ENCODE data around the gene ZNF804B. TPM values are rescaled to one million over a fixed set of nuclear protein-coding genes. Genes with fewer than 3 reads are reported as not detected.

ZNF804B gene
- total RNA-seq, 1 donor from 2014 or later: not detected

DNA sequence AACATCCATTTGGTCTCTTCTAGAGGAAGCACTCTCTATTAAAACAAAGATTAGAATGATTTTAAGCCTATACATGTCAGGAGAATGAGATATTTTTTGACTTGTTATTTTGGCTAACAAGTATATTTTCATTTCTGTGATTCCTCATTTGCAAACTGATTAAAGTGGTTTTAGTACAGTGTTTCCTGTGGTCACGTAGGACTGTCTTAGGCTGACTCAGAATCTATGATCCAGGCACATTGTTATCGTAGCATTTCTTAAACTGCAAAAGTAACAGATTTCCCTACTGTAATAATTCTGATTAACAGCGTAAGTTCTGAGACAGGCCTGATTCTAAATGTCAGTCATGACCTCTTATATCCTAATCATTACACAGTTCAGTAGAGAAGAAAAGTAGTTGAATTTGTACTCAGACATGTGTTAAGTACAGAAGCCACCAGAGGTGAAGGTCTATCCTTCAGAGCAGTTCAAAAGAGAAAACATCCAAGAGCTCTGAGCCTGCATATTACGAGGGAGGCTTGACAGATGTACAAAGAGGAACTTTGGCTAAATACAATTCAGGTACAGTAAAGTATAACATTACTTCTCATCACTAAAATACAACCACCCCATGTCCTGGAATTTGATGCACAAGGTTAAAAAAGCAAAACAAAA, 160.1 kb downstream of the ZNF804B start:
- TF ChIP-seq, protein P1, sequence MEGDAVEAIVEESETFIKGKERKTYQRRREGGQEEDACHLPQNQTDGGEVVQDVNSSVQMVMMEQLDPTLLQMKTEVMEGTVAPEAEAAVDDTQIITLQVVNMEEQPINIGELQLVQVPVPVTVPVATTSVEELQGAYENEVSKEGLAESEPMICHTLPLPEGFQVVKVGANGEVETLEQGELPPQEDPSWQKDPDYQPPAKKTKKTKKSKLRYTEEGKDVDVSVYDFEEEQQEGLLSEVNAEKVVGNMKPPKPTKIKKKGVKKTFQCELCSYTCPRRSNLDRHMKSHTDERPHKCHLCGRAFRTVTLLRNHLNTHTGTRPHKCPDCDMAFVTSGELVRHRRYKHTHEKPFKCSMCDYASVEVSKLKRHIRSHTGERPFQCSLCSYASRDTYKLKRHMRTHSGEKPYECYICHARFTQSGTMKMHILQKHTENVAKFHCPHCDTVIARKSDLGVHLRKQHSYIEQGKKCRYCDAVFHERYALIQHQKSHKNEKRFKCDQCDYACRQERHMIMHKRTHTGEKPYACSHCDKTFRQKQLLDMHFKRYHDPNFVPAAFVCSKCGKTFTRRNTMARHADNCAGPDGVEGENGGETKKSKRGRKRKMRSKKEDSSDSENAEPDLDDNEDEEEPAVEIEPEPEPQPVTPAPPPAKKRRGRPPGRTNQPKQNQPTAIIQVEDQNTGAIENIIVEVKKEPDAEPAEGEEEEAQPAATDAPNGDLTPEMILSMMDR (IDR thresholded peaks at IDR 0.05): no peak
- DNase-seq (ENCODE audit: extremely low spot score, unreplicated experiment): no peak
- Mint-ChIP-seq H3K27me3 (ENCODE audit: unreplicated experiment) (no peaks in the 10 kb centered on the region), H3K4me1 (ENCODE audit: unreplicated experiment) (no peaks in the 10 kb centered on the region), H3K36me3 (ENCODE audit: unreplicated experiment) (no peaks in the 10 kb centered on the region), H3K4me3 (ENCODE audit: unreplicated experiment) (no peak overlapping the region), H3K9me3 (ENCODE audit: unreplicated experiment) (no peaks in the 10 kb centered on the region), H3K27ac (ENCODE audit: unreplicated experiment) (no peak overlapping the region)

DNA sequence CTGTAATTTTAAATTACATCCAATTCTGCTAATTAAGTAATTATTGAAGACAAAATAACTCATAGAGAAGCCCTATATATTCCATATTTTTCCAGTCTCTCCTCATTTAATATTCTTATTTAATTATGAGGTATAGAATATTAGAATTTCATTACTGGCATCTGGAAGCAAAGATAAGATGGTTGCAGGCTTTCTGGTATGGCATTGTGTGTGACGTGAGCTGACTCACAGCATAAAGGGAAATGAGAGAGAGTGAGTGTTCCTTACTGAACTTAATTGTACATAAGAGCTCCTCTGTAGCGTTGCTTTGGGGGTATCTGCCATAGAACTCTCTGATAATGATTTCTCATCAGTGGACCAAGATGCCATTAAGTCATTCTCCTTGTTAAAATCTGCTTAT, 163.4 kb downstream of the ZNF804B start:
- DNase-seq (ENCODE audit: extremely low spot score, unreplicated experiment): no peak
- no peak overlapping the region for H3K4me3 Mint-ChIP-seq (ENCODE audit: unreplicated experiment)
- TF ChIP-seq, protein P1 (IDR thresholded peaks at IDR 0.05): no peak
- no peaks in the 10 kb centered on the region for H3K36me3 Mint-ChIP-seq (ENCODE audit: unreplicated experiment)
- no peak overlapping the region for H3K27ac Mint-ChIP-seq (ENCODE audit: unreplicated experiment)
- H3K9me3 Mint-ChIP-seq (ENCODE audit: unreplicated experiment): no peaks in the 10 kb centered on the region
- no peaks in the 10 kb centered on the region for H3K4me1 Mint-ChIP-seq (ENCODE audit: unreplicated experiment)
- no peaks in the 10 kb centered on the region for H3K27me3 Mint-ChIP-seq (ENCODE audit: unreplicated experiment)

DNA sequence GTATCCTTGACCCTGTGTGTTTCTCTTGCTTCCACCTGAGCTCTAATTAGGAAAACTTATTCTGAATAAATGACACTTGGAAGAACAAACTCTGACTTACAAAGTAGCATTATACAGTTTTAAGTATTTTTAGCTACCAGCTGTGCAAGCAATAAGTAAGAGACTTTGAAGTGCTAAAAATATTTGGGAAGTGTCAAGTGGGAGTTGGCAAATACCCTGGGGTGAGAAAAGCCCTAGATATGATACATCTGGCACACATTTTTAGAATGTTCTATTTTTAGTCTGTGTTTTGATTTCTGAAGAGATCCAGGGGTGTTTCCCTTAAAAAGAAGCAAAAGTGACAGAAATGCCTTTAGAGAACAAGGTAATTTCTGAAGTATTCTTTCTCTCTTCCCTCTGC, 168.8 kb downstream of the ZNF804B start:
- no peak for DNase-seq (ENCODE audit: extremely low spot score, unreplicated experiment)
- no peak overlapping the region for H3K4me3 Mint-ChIP-seq (ENCODE audit: unreplicated experiment)
- no peak overlapping the region for H3K27ac Mint-ChIP-seq (ENCODE audit: unreplicated experiment)
- H3K4me1 Mint-ChIP-seq (ENCODE audit: unreplicated experiment): no peaks in the 10 kb centered on the region
- TF ChIP-seq, protein P1 (IDR thresholded peaks at IDR 0.05): no peak
- H3K9me3 Mint-ChIP-seq (ENCODE audit: unreplicated experiment): no peaks in the 10 kb centered on the region
- H3K27me3 Mint-ChIP-seq (ENCODE audit: unreplicated experiment): no peaks in the 10 kb centered on the region
- H3K36me3 Mint-ChIP-seq (ENCODE audit: unreplicated experiment): no peaks in the 10 kb centered on the region

DNA sequence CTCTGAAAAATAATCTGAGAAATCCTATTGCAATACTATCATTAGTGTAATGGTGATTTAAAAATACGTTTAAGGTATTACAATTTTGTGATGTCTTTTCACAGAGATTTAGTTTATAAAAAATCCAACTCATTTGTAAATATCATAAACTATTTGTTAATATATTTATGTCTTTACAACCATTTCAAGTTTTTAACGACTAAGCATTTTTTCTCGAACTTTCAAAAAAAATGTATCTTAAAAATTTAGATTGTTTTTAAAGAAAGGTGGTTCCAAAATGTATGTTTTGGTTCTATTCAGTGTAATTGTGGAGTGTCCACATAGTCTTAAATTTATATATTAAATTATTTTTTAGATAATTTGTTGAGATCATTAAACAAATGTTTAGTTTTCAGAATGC, 170.2 kb downstream of the ZNF804B start:
- Mint-ChIP-seq H3K27me3 (ENCODE audit: unreplicated experiment) (no peaks in the 10 kb centered on the region), H3K27ac (ENCODE audit: unreplicated experiment) (no peak overlapping the region), H3K4me1 (ENCODE audit: unreplicated experiment) (no peaks in the 10 kb centered on the region), H3K36me3 (ENCODE audit: unreplicated experiment) (no peaks in the 10 kb centered on the region), H3K4me3 (ENCODE audit: unreplicated experiment) (no peak overlapping the region), H3K9me3 (ENCODE audit: unreplicated experiment) (peaks cover 9% of the 10 kb centered on the region)
- TF ChIP-seq, protein P1 (IDR thresholded peaks at IDR 0.05): no peak
- no peak for DNase-seq (ENCODE audit: extremely low spot score, unreplicated experiment)

DNA sequence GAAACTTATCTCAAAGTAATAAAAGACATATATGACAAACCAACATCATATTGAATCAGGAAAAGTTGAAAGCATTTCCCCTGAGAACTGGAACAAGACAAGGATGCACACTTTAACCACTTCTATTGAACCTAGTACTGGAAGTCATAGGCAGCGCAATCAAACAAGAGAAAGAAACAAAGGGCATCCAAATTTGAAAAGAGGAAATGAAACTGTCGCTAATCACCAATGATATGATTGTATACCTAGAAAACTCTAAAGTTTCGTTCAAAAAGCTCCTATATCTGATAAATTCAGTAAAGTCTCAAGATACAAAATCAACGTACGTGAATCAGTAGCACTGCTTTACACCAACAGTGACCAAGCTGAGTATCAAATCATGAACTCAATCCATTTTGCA, 173.8 kb downstream of the ZNF804B start:
- no peaks in the 10 kb centered on the region for H3K36me3 Mint-ChIP-seq (ENCODE audit: unreplicated experiment)
- H3K27ac Mint-ChIP-seq (ENCODE audit: unreplicated experiment): no peak overlapping the region
- no peaks in the 10 kb centered on the region for H3K4me1 Mint-ChIP-seq (ENCODE audit: unreplicated experiment)
- TF ChIP-seq, protein P1 (IDR thresholded peaks at IDR 0.05): no peak
- H3K27me3 Mint-ChIP-seq (ENCODE audit: unreplicated experiment): peaks cover 2% of the 10 kb centered on the region
- H3K9me3 Mint-ChIP-seq (ENCODE audit: unreplicated experiment): peaks cover 9% of the 10 kb centered on the region
- no peak for DNase-seq (ENCODE audit: extremely low spot score, unreplicated experiment)
- H3K4me3 Mint-ChIP-seq (ENCODE audit: unreplicated experiment): no peak overlapping the region
